ENCODE measurements around the gene B3GLCT. TPM values are rescaled to one million over a fixed set of nuclear protein-coding genes. Genes with fewer than 3 reads are reported as not detected.

The B3GLCT gene
- total RNA-seq, 1 donor from 2014 or later, result 11.5 TPM

DNA sequence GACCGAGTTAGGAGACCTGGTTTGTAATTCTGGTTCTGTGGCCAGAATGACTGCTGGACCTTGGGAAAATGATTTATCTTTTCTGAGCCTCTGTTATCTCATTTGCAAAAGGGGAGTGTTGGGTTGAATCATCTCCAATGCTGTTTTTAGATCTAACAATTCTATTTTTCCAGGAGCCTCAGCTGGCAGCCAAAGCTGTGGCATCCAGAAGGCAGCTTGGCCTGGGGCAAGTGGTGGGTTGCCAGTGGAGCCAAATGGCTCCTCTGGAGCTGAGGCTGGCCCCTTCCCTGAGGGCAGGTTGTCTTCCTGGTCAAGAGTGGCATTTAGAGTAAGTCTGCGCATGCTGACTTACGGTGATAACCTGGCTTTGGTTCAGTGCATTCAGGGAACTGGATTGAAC lies 21.3 kb downstream of the B3GLCT start:
- DNase-seq (ENCODE audit: extremely low read depth, low read depth, low spot score), result no peak

DNA sequence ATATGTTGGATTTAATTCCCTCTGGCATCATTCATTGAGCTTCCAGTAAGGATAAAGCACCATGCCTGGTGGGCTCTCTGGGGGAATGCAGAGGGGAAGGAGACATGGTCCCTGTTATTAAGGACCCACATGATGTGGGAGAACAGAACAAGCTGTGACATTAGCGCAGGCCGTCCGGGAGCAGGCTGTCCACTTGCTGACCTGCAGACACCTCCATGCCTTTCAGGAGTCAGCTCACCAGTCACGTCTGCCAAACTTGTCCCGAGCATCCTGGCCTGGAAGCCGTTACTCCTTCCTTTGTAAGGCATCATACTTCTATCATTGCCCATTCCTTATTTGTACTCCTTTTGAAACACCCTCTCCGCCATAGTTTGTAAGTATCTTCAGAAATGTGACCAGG lies 23.4 kb downstream of the B3GLCT start:
- no peak for DNase-seq (ENCODE audit: extremely low read depth, low read depth, low spot score)

DNA sequence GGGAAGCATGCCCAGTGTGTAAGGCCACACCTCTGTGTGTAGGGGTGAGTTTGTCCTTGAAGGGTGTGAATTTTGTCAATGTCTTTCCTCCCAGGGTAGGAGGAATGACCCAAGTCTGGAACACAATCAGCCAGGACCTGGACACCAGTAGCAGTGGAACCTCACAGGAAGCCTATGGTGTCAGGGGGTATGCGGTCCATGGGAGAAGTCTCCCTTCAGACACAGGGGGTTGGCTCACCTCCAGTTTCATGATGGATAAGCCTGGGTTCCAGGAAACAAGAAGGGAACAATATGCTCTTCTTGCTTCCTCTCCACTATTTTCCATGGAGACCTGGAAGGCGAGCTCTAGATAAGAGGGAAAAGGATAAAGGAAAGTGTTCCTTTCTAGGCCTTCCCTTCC lies 23.9 kb downstream of the B3GLCT start:
- no peak for DNase-seq (ENCODE audit: extremely low read depth, low read depth, low spot score)

DNA sequence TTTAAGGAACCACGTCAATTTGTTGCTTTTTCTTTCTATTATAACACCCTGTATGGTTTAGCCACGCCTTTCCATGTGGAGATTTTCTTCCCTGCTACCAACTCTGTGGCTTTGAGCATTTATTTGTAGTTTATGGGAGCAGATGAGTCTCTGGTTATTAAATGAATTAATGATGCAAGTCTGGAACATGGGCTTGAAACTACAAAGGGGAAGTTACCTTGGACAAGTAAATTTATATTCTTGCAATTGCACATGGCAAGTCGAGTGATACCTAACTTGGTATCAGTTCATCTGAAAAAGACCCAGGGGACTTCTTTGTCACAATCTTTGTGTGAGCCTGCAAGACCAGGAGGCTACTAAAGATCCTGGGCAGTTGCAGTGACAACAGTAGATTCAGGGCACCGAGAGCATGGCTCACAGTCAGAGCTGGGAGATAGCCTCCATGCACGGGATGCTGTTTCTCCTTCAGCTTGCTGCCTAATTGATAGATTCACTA lies 24.4 kb downstream of the B3GLCT start:
- no peak for DNase-seq (ENCODE audit: extremely low read depth, low read depth, low spot score)

DNA sequence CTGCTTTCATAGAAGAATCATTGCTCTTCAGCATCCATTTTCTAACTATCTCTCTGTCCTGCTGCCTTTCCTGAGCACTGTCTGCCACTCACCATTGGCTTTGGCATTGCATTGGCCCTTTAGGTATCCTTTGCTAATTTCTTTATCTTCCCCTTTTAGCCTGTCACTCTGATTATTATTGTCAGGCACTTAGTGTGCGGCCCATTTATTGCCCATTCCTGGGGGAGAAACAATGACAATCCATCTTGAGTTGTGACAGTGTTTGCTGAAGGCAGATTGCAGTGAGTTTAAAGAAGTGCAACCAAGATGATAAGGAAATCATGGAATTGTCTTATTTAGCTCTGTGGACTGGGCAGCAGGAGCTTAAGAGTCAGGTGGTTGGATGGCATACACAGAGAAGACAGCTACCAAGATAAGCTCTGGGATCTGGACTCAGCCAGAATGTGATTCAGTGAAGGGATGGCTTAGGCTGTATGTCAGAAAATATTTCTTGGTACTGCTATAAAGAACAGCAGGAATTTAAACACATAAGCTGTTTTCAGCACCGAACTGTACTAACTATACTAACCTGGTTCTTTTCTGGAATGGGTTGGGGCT lies 25.3 kb downstream of the B3GLCT start:
- DNase-seq (ENCODE audit: extremely low read depth, low read depth, low spot score), result no peak

DNA sequence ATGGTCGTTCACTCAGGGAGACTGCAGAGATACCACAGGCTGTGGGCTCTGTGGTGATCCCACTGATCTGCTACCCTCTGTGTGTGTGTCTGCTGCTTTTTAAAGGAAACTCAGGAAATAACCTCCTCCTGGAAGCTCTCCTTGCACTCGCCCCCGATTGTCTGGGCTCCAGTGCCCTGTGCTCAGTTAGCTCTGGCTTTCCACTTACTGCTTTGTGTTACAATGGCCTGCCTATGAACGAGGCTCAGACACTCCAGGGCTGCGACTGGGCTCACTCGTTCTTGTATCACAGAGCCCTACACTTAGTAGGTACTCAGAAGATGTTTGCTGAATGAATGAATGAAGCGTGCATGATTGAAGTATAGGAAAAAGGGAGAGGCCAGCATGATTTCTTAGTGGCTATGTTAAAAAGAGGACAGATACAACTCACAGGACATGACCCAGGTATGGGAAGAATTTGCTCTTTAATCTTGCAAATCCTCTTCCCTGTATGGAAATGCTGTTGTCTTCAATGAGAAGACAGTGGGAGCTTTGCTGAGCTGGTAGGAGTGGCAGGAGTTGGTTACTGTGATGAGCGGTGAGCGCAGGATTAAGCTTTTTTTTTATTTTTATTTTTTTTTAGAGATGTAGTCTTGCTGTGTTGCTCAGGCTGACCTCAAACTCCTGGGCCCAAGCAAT lies 26.4 kb downstream of the B3GLCT start:
- no peak for DNase-seq (ENCODE audit: extremely low read depth, low read depth, low spot score)

DNA sequence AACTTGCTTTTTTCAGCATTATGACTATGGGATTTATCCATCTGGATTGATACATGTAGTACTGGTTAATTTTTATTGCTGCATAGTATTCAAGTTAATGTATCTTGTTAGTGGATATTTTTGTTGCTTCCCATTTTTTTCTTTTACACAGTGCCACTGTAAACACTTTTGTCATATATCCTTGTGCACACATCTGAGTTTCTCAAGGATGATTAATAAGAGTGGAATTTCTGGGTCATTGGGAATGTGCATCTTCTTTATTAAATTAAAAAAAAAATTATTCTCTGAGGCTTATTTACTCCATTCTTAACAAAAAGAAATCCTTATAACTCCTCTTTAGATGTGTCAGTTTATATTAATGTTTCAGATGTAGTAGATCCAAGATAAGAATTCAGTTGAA lies 27.3 kb downstream of the B3GLCT start:
- no peak for DNase-seq (ENCODE audit: extremely low read depth, low read depth, low spot score)

DNA sequence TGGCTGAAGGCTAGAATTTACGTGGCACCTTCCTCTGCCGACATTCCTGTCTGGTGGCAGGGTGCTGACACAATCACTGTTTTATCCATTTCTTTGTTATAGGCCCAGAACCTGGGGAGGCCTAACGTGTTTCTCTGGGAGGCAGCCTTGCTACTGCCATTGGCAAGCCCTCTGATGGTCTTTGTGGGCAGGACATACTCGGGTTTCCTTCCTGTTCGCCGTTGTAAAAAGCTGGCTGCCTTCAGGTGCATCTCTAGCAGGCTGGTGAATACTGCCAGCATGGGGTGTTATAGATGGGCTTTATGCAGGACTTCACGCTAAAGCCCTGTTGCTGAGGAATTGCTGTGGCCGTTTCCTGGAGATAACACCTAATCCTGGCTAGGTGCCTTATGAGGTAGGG lies 28.1 kb downstream of the B3GLCT start:
- no peak for DNase-seq (ENCODE audit: extremely low read depth, low read depth, low spot score)

DNA sequence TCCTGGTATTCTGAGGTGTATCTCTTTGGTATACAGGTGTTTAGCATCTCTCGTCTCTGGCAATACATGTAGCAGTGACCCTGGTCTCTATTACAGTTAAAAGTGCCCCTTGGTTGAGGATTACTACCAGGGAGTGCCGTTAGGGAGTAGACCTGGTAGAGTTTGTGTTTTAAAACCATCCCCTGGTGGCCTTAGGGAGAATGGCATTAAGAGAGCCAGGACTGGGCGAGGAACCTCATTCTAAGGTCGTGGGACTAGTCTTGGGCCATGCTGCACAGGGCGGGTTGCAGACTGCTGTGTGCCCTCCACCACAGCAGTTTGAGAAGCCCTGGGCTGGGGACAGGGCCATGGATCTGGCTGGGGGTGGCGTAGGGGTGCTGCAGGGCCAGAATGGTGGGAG lies 35.0 kb downstream of the B3GLCT start:
- DNase-seq (ENCODE audit: extremely low read depth, low read depth, low spot score), result no peak

DNA sequence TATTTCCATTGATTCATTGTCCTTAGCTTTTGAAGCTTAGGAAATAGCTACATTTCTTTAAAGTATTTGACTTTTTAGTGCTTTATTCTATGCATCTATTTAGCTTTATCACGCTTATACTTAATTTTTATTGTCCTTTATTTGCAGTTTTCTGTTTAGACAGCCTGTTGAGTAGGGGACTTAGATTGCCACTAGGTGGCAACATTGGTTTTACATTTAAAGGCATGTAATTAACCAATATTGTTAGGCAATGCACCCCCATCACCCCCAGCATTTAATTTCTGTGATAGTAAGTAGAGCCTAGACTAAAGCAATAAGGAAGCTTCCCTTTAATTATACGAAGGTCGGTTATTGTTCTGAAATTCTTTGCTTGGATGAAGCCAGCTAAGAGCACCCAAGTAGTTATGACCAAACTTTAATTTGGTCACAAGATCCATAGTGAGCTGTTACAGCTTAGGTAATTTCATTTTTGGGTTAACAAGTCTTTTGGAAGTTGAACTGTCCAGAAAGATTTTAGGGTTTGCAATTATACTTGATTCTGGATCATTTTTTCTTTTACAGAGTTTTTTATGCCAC lies 36.5 kb downstream of the B3GLCT start:
- DNase-seq (ENCODE audit: extremely low read depth, low read depth, low spot score), result peak; percentile 7

DNA sequence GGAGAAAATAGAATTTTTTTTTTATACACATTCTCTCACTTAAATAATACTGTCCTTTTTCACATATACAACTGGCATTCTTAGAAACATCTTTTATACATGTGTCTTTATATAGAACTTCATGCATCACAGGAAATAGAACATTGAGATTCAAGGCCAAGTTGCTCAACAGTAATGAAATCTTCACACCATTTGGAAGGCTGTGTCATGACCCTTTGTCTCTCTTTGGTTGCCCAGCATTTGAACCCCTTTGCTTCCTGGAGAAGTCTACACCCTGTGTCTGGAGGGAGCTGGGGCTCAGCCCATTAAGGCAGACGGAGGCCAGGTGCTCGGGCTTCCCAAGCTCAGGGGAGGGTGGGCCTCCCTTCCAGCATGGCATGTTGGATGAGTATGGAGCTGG lies 41.1 kb downstream of the B3GLCT start:
- DNase-seq (ENCODE audit: extremely low read depth, low read depth, low spot score), result no peak

DNA sequence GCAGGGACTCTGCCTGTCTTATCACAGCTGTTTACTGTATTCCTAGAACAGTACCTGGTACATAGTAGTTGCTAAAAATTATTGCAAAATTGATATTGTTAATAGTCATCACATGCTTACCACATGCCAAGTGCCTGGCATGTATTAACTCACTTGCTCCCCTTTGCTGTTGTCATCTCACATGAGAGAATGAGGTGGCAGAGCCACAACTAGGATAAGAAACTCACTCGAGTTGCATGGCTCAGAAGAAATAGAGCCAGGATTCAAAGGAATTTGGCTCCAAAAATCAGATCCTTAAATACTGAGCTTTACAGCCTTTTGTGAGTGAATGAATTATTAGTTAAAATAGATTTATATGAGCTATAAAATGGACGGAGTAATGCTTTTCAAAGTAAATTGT lies 42.6 kb downstream of the B3GLCT start:
- DNase-seq (ENCODE audit: extremely low read depth, low read depth, low spot score), result no peak

DNA sequence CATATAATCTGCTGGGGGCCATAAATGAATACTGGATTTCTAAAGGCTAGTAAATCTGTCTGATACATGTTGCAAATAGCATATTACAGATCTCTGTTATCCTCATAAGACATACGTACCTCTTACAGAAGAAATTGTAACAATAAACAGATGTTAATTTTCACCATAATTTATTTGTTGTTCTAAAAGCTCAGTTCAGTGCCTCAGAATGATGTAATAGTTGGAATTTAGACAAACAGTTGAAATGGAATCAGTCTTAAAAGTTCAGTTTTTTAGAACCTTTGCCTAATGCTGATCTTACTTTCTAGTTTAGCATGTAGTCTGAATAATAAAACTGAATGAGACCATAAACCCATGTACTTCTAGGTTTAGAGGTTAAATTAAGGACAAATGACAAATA lies 43.1 kb downstream of the B3GLCT start:
- no peak for DNase-seq (ENCODE audit: extremely low read depth, low read depth, low spot score)

DNA sequence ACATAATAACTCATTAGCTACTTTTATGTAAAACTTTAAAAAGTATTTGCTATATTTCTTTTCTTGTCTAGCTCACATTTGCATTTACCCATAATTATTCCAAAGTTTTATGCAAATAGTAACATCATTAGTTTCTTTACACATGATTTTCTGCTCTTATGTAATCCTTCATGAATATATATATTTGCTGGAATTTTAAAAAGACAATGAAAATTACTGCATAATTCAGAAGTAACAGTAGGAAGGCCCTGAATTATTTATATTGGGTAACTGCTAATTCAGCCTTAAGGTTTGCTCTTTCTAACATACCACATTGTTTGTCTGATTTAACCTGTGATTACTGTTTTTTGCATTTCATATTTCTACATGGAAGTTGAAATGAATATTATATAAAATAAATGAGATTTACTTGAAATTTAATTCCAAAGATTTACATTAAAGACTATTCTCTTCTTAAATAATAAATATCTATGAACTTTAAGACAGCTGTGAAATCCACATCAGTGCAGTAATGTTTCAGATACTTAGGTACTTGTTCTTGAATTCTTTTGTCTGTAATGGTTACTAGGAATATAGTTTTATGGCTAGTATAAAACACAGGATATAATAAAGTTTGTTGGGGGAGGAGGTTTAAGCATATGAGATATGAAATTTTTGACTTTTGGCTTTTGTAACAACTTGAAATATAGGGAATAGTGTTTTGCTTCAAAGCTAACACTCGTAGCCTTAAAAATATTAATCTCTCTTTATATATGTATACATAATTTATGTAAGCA lies 46.0 kb downstream of the B3GLCT start:
- DNase-seq (ENCODE audit: extremely low read depth, low read depth, low spot score), result no peak

DNA sequence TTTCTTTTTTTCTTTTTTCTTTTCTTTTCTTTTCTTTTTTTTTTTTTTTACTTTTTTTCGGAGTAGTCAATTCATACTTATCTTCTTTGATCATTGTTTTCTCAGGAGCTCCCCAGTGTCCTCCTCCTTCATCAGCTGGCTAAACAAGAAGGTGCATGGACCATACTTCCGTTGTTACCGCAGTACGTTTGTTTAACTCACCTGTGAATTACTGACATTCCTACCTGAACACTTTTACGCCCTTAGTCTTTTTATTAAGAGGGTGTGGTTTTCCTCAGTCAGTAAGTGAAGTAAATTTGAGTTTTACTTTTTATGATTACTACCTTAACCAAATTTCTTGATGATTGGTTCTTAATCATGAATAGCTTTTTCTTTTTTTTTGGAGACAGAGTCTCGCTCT lies 47.1 kb downstream of the B3GLCT start:
- DNase-seq (ENCODE audit: extremely low read depth, low read depth, low spot score), result no peak

DNA sequence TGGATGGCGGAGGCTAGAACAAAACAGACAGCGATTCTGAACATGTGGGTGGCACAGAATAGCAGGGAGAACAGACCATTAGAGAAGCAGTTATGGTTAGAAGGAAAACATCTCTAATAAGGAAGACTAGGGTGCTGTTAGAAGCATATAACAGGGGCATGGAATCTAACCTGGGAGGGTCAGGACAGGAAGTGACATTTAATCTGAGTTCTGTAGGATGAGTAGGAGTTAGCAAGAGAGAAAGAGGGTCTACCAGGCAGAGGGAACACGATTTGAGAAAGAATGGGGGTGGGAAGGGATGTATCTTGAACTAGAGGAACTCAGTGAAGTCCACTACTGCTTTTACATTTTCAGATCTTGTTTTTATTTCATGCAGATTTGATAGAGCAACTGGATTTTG lies 48.6 kb downstream of the B3GLCT start:
- DNase-seq (ENCODE audit: extremely low read depth, low read depth, low spot score), result no peak

DNA sequence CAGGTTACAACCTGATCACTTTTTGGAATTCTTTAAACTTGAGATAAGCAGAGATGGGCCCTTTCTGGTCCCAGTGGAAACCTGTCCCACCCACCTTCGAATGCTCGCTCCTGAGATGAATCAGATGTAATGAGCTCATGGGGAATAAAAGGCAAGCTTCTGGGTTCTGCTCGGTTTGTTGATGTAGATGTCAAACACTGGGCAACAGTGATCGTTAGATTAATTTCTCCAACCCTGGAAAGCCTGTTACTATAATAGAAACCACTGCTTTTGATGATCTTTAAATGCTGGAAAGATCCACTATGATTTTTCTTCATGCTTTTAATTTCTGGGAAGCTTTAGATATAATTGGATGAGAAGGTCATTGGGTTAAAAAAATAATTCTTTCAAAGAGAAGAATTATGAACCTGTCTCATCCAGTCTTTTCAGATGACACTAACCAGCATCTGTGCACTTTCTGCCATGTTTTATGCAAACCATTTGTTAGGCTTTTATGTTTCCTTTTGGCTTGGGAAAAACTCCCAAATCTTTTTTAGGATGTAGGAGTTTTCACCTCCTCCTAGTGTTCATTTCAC lies 49.3 kb downstream of the B3GLCT start:
- DNase-seq (ENCODE audit: extremely low read depth, low read depth, low spot score), result no peak

DNA sequence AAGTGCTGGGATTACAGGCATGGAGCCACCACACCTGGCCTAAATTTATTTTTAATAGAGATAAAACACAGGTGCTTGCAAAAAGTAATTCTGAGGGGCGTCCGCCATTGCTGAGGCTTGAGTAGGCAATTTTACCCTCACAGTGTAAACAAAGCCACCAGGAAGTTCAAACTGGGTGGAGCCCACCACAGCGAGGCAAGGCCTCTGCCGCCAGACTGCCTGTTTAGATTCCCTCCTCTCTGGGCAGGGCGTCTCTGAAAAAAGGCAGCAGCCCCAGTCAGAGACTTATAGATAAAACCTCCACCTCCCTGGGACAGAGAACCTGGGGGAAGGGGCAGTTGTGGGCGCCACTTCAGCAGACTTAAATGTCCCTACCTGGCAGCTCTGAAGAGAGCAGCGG lies 50.7 kb downstream of the B3GLCT start:
- DNase-seq (ENCODE audit: extremely low read depth, low read depth, low spot score), result no peak

DNA sequence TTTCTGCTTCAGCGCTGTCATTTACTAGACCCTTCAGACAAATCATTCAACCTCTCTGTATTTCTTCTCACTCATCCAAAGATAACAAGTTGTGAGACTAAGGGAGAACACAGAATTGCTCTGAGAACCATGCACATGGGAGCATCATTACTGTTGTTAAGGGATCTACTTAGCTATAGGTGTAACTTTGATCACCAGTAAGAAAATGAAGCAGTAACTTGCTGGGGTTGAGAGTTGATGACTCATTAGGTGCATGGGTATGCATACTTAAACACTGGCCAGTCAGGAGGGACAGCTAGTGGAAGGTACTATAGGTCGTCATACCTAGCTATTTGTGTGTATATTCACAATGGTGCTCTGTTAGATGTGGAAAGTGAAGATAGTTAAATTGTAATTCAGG lies 61.5 kb downstream of the B3GLCT start:
- no peak for DNase-seq (ENCODE audit: extremely low read depth, low read depth, low spot score)

DNA sequence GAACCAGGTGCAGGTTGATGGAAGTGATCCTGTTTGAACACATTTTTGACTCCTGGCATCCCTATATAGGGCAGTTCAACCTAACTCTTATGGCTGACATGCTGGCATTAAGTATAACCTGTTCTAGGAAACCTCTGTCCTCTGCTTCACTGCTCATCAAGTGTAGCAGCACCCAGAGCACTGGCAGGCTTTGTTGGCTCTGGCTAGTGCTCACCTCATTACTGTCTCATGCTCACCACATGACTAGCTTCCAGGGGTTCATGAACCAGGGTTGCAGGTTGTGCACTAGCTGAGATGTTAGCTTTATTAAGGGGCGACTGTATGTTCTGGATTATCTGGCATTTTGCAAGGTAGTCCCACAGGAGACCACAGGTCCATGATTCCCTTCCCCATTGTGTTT lies 63.6 kb downstream of the B3GLCT start:
- DNase-seq (ENCODE audit: extremely low read depth, low read depth, low spot score), result no peak

DNA sequence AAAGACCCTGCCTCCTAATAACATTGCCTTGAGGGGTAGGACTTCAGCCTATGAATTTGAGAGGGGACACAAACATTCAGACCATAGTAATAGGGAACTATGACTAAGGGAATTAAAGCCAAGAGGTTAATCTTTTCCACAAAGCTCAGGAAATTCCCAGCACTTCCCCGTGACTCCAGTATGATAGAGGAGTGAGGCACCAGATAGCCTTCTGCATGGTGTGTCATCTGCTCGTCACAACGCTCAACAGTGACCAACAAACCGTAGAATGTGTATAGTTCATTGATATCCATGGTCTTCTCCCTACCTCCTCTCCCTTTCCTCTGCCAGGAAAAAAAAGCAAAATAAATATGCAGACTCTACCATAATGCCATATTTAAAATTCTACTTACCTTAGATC lies 64.4 kb downstream of the B3GLCT start:
- DNase-seq (ENCODE audit: extremely low read depth, low read depth, low spot score), result no peak
